ENCODE results near the gene SLC4A5.
"Not testable (repeated sequence)": the region's sequence is repeated elsewhere in the genome, so short reads cannot be mapped to it uniquely, and the experiment has no call there.

Gene SLC4A5

GRCh38 chr2:74364533-74365505 lies 21.6 kb upstream of the SLC4A5 start:
- no peak for DNase-seq

DNA sequence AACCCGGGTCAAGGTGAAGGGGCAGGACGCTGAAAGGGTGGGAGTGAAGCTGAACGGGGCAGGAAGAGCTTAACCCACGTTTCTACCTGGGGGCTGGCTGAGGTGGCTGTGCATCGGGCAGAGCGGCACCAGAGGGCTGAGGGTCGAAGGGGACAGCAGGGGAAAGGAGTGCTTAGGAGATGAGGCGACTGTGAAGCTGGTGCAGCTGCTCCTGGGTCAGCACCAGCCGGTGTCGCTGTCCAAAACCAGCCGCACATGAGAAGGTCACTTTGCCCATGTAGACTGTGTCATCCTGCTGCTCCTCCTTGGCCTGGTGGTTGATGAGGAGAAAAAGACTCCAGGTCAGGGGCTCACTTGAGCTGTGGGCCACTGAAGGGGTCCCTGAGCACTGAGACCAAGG lies 18.1 kb upstream of the SLC4A5 start:
- no peak for DNase-seq

GRCh38 chr2:74357627-74358026 lies 14.4 kb upstream of the SLC4A5 start:
- no peak for DNase-seq

- DNase-seq, result no peak
These were observed 6.7 kb upstream of the SLC4A5 start for GRCh38 chr2:74349889-74350288.

GRCh38 chr2:74347742-74348141 lies 4.5 kb upstream of the SLC4A5 start:
- no peak for DNase-seq

- no peak for DNase-seq
These were observed 4.1 kb upstream of the SLC4A5 start for GRCh38 chr2:74347303-74347702.

- DNase-seq, result no peak
These were observed 2.2 kb upstream of the SLC4A5 start for GRCh38 chr2:74345272-74345943.

- DNase-seq, result not testable (repeated sequence)
These were observed 7.0 kb downstream of the SLC4A5 start for GRCh38 chr2:74336227-74336626.

DNA sequence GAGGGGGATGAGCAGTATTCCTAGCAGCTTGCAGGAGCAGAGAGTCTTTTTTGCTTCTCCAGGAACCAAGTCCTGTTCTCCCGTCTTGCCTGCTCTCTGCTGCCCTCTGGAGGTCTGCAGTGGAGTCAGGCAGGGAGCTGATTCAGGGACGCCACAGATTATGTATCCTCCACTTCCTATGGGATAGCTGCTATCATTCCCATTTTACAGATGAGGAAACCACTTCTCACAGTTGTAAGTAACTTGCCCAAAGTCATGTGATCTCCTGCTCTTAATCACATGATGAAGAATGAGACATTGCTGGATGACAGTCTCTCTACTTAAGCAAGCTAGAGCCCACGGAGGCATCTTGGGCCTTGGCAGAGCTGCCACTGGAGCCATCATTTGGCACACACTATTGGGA lies 8.3 kb downstream of the SLC4A5 start:
- DNase-seq, result peak; percentile 41 to 73

GRCh38 chr2:74333896-74334586 lies 9.2 kb downstream of the SLC4A5 start:
- no peak for DNase-seq

GRCh38 chr2:74333175-74333574 lies 10.0 kb downstream of the SLC4A5 start:
- peak; percentile 10 to 15 for DNase-seq

GRCh38 chr2:74332550-74333174 lies 10.6 kb downstream of the SLC4A5 start:
- no peak for DNase-seq

DNA sequence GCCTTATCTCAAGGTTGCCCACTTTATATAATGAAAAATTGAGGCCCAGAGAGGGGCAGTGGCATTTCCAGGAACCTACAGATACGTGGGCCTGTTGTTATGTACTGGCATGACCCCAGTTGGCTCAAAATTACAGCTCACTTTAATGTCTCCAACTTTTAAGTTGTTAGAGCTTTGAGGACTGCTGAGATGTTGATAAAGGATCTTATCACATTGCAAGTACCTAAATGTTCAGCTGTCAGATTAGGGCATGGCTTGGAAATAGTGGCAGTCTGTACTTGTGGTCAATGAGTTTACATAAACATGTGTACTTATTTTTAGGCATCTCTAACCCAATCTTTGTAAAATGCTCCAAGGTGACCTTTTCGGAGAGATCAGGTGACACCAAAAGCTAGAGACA lies 14.6 kb downstream of the SLC4A5 start:
- no peak for DNase-seq

- no peak for DNase-seq
These were observed 15.1 kb downstream of the SLC4A5 start for GRCh38 chr2:74328074-74328473.

GRCh38 chr2:74327627-74328026 lies 15.6 kb downstream of the SLC4A5 start:
- no peak for DNase-seq

GRCh38 chr2:74327199-74327598 lies 16.0 kb downstream of the SLC4A5 start:
- DNase-seq, result no peak

- no peak for DNase-seq
These were observed 17.4 kb downstream of the SLC4A5 start for GRCh38 chr2:74325815-74326214.

- no peak for DNase-seq
These were observed 21.5 kb downstream of the SLC4A5 start for GRCh38 chr2:74321737-74322136.

GRCh38 chr2:74317701-74318100 lies 25.5 kb downstream of the SLC4A5 start:
- DNase-seq, result peak in 1 of 2 experiments; percentile 24

GRCh38 chr2:74316627-74317295 lies 26.5 kb downstream of the SLC4A5 start:
- DNase-seq, result no peak

- no peak for DNase-seq
These were observed 29.1 kb downstream of the SLC4A5 start for GRCh38 chr2:74314107-74314506.

DNA sequence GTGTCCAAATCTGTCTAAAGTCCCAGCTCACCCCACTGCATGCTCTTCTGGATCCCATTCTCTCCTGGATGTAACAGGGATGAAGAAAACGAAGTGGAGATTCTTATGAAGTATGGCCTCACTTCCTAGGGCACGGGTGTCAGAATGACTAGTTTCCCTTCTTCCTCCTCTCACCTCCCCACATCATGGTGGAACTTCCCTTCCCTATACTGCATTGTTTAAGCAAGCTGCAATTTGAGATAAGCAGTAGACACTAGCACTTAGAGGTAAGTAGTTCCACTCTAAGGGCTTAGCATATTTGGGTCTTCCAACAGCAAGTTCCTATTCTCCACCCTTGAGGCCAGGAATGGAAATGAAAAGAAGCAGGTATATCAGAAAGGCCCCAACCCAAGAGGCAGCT lies 29.7 kb downstream of the SLC4A5 start:
- no peak for DNase-seq
